ENCODE data around the gene CDH4. TPM values are rescaled to one million over a fixed set of nuclear protein-coding genes. Genes with fewer than 3 reads are reported as not detected.

The CDH4 gene
- total RNA-seq, 2 donors from 2014 or later, result not detected

- TF ChIP-seq CTCF (IDR thresholded peaks at IDR 0.05), result no peak
- Histone ChIP-seq H3K27me3 (replicated peaks; ENCODE audit: insufficient read depth) (no peaks in the 10 kb centered on the region), H3K9me3 (no peaks in the 10 kb centered on the region), H3K4me1 (ENCODE audit: control insufficient read depth in 1 of 2, low read depth in 2 of 2) (no peaks in the 10 kb centered on the region), H3K36me3 (no peaks in the 10 kb centered on the region), H3K27ac (no peak overlapping the region), H3K4me3 (no peak overlapping the region)
- DNase-seq (ENCODE audit: low spot score), result no peak
- no peak for ATAC-seq (ENCODE audit: insufficient number of reproducible peaks, low FRiP score, low read depth)
Measured at GRCh38 chr20:61382194-61382593, 130.1 kb downstream of the CDH4 start.

- no peaks in the 10 kb centered on the region for H3K27me3 ChIP-seq (replicated peaks; ENCODE audit: insufficient read depth)
- no peaks in the 10 kb centered on the region for H3K4me1 ChIP-seq (ENCODE audit: control insufficient read depth in 1 of 2, low read depth in 2 of 2)
- no peak overlapping the region for H3K27ac ChIP-seq
- no peaks in the 10 kb centered on the region for H3K36me3 ChIP-seq
- TF ChIP-seq CTCF (IDR thresholded peaks at IDR 0.05), result no peak
- H3K4me3 ChIP-seq, result no peak overlapping the region
- no peak for DNase-seq (ENCODE audit: low spot score)
- no peak for ATAC-seq (ENCODE audit: insufficient number of reproducible peaks, low FRiP score, low read depth)
- H3K9me3 ChIP-seq, result no peaks in the 10 kb centered on the region
Measured at GRCh38 chr20:61385296-61385695, 133.2 kb downstream of the CDH4 start.

- H3K4me3 ChIP-seq, result no peak overlapping the region
- H3K4me1 ChIP-seq (ENCODE audit: control insufficient read depth in 1 of 2, low read depth in 2 of 2), result no peaks in the 10 kb centered on the region
Measured at GRCh38 chr20:61385731-61386130, 133.7 kb downstream of the CDH4 start.

GRCh38 chr20:61387204-61387953, 135.3 kb downstream of the CDH4 start:
- Histone ChIP-seq H3K27ac (no peak overlapping the region), H3K9me3 (no peaks in the 10 kb centered on the region), H3K4me1 (ENCODE audit: control insufficient read depth in 1 of 2, low read depth in 2 of 2) (no peaks in the 10 kb centered on the region), H3K27me3 (replicated peaks; ENCODE audit: insufficient read depth) (no peaks in the 10 kb centered on the region), H3K36me3 (no peaks in the 10 kb centered on the region), H3K4me3 (no peak overlapping the region)
- DNase-seq (ENCODE audit: low spot score) (no peak), ATAC-seq (ENCODE audit: insufficient number of reproducible peaks, low FRiP score, low read depth) (no peak)
- TF ChIP-seq CTCF (IDR thresholded peaks at IDR 0.05), result no peak

More at GRCh38 chr20:61385731-61386130, 133.7 kb downstream of the CDH4 start:
- TF ChIP-seq CTCF (IDR thresholded peaks at IDR 0.05), result no peak
- DNase-seq (ENCODE audit: low spot score) (no peak), ATAC-seq (ENCODE audit: insufficient number of reproducible peaks, low FRiP score, low read depth) (no peak)
- H3K9me3 ChIP-seq, result no peaks in the 10 kb centered on the region
- H3K36me3 ChIP-seq, result no peaks in the 10 kb centered on the region
- H3K27me3 ChIP-seq (replicated peaks; ENCODE audit: insufficient read depth), result no peaks in the 10 kb centered on the region
- no peak overlapping the region for H3K27ac ChIP-seq

- no peak overlapping the region for H3K4me3 ChIP-seq
- no peaks in the 10 kb centered on the region for H3K36me3 ChIP-seq
- no peaks in the 10 kb centered on the region for H3K4me1 ChIP-seq (ENCODE audit: control insufficient read depth in 1 of 2, low read depth in 2 of 2)
- H3K27ac ChIP-seq, result no peak overlapping the region
- H3K9me3 ChIP-seq, result no peaks in the 10 kb centered on the region
- H3K27me3 ChIP-seq (replicated peaks; ENCODE audit: insufficient read depth), result no peaks in the 10 kb centered on the region
- TF ChIP-seq CTCF (IDR thresholded peaks at IDR 0.05), result no peak
- ATAC-seq (ENCODE audit: insufficient number of reproducible peaks, low FRiP score, low read depth) (no peak), DNase-seq (ENCODE audit: low spot score) (no peak)
Measured at GRCh38 chr20:61387954-61388348, 135.9 kb downstream of the CDH4 start.
